H4 (cell line): Measurements from ENCODE around the gene IDH3A. TPM values are rescaled to one million over a fixed set of nuclear protein-coding genes. Genes with fewer than 3 reads are reported as not detected.

ENCODE experiments used
- DNase-seq: peaks from one replicate; pipeline ENCODE4 v3.0.0-alpha.2; 2015; ENCODE audit warnings: low spot score
- total RNA-seq: library from RNA; depleted of rRNA; stranded (reverse); fragments of >200 nt; shearing (Covaris generic); gene quantifications from 2 replicates; pipeline ENCODE4 v1.2.3, GENCODE V29; 2014

IDH3A gene
- total RNA-seq, 1 experiment from 2014 or later: 101 TPM

DNA sequence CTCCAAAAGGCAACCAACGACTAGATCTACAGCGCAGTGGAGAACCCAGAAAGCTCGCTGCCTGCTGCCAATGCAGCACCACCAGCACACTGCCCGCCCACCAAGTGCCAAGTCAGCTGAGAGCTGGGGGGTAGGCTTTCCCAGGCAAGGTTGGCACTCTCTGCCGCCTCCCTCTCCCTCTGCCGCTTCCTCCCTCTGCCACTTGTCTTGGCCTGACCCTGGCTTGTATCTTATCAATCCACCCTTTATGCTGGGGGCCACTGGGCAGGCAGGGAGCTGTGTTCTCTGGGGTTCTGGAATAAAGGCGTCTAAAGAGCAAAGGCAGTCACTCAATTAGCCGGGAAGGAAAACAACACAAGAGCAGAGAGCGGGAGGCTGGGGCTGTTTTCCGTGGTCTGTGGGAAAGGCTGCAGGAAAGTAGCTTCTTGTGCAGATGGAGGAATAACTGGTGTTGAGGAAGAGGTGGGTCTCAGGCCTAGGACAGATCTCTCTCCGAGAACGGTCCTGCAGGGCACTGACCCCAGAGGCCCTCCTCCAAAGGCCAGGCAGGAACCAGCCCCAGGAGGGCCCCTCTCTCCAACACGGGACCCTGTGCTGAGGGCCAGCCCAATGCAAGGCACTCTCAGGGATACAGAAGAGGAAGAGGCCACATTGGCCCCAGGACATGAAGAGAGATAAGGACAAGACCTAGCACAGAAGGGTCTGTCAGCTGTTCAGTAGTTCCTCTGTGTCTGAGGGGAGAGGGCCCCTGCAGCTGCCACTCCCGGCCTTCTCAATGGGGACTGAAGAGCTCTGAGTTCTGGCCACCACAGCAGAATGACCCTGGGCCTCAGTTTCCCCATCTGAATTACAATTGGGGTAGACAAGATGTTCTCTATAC is 54.4 kb downstream of the IDH3A start:
- DNase-seq: no peak

DNA sequence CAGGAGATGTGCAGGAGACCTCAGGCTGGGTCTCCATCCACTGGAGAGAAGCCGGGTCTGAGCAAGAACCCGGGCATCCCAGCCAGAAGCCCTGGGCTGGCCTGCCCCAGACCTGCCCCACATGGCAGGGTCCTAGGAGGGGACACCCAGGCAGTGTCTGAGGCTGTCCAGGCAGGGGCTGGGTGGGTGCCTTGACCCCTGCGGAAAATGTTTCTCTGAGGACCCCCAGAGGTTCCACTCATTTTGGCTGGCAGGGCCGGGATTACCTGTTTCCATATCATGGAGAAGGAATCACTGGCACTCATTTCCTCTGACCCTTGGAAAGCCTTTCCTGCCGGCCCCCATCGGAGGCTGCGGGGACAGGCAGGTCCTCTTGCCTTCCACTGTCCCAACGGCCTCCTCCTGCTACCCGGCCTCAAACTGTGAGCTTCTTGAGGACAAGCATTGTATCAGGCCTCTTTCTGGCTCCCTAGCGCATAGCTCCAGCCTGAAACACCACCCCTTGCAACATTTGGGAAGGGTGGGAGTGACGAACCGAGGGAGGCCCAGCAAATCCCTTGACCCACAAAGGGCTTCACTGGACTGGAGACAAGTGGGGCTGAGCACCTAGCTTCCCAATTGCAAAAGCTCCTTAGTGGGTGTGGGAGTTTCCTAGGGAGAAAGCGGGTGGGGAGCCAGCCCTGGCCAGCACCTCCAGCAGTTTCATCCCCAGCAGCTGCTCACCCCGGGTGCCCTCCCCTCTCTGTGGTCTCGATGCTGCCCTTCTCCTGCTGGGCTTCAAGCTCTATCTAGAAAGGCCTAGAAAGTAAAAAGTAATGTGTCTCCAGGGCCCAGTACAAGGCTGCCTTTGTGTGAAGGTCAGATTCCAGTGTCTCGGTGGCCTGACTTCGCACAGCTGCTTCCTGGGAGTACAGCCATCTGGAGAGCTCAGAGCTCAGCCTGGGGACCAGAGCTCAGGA is 55.5 kb downstream of the IDH3A start:
- DNase-seq: no peak

DNA sequence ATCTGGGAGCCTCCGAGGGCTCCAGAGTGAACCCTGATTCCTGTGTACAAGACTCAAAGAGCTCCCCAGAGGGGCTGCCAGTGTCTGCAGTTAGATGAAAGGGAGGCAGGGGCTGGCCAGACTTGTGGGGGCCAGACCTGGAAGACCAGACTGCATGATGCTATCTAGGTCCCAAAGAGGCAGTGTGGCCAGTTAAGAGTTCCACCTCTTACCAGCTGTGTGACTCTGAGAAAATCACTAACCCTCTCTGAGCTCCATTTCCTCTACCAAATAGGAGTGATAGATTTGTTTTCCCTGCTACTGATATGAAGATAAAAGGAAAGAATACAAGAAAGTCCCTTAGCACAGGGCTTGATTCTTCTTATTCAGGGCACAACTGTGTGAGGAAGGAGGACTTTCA is 56.2 kb downstream of the IDH3A start:
- no peak for DNase-seq

DNA sequence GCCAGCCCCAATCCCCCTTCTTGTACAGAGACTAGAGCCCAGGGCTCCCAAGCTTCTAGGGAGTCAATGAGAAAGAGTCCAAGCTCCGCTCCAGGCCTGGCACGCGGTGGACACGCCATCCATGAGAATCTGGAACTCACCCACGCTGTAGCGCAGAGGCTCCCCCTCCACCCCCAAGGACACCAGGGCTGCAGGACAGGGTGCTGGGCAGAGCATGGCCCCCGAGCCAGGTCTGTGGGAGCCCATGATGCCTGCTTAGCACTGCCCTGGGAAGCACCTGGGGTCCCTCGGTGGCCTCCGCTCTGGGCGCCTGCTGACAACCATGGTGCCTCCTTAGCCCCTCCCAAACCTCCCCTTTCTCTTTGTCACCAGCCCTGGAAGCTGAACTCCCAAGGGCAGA is 56.7 kb downstream of the IDH3A start:
- DNase-seq: no peak

DNA sequence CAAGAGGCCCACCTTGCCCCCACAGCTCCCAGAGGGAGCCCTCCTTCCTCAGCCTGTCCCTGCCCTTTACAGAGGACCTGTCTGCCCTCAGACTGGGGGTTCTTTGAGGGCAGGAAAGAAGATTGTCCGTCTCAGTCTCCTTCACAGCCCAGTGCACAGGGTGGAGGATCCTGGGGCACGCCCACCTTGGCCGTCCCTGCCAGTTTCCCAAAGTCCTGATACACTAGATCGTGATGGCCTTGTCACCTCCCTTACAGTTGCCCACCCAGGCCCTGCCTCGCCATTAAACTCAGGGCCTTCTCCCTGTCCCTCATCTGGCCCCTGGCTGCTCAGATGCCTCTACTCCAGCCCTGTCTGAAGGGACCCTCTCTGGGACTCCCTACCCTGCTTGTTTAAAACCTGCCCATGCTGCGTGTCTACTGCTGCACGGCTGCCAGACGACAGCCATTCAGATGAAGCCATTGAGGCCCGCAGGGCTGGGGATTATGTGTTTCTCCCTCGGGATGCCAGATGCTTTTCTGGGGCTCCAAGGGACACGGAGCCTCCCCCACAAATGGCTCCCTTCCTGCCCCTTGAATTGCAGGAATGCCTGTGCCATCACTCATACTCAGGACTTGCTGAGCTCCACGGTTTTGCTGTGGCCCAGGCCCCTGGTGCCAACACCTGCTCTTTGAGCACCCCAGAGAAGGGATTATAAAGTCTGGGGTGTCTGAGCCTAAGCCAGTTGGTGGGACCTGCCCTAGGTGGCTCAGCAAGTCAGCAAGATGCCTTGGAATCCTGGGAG is 57.4 kb downstream of the IDH3A start:
- no peak for DNase-seq

- no peak for DNase-seq
These were observed 57.9 kb downstream of the IDH3A start for GRCh38 chr15:78207110-78207458.

DNA sequence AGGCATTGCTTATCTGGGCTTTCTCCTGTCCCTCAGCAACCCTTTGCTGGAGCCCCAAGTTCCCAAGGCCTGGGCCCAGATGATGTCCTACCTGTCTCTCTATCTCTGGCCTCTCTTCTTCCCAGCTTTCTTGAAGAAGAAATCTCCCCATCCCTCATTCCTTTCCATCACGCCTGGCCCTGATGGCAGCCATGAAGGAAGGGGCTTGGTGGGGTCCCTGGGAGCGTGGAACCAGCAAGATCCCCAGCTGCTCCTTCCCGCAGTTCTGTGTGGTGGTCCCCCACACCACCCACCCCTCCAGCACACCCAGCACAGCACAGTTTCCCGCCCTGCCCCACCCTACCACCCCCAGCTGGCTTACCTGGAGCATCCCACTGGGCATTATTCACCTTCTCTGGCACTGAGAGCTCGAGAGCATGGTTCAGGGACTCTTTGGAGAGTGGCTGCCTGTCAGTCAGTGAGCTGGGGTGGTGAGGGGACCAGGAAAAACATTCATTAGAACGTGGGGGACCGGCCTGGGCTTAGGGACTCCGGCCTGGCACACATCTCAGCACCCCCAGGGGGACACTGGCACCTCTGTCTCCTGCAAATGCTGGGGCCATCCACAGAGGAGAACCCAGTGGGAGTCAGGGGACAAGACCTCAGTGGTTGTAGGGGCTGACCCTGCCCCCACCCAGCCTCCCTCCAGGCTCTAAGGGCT is 58.6 kb downstream of the IDH3A start:
- DNase-seq: no peak

DNA sequence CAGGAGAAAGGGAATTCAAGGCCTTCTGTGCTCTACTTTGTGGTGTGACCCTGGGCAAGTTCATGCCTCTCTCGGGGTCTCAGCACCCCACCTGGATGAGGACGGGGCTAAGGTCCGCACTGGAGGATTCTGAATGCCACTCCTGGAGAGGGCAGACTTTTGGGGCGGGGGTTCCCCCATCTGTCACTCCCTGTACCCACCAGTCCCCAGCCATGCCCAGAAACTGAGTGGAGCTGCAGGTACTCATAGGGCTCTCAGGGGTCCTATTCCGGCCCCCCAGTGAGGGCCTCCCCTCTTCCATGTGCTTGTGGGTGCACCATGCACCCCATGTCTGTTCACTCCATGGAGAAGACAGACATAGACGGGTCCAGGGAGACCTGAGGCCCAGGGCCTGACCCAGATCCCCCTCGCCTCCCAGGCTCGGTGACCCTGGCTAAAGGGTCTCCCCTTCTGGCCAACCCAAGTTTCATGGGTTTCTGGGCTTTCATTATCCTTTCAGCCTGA is 59.2 kb downstream of the IDH3A start:
- no peak for DNase-seq

GRCh38 chr15:78208887-78209645 is 59.9 kb downstream of the IDH3A start:
- no peak for DNase-seq

GRCh38 chr15:78209646-78210348 is 60.6 kb downstream of the IDH3A start:
- DNase-seq: peak; percentile 35

GRCh38 chr15:78210349-78210717 is 61.2 kb downstream of the IDH3A start:
- DNase-seq: no peak

GRCh38 chr15:78211189-78211921 is 62.2 kb downstream of the IDH3A start:
- no peak for DNase-seq

DNA sequence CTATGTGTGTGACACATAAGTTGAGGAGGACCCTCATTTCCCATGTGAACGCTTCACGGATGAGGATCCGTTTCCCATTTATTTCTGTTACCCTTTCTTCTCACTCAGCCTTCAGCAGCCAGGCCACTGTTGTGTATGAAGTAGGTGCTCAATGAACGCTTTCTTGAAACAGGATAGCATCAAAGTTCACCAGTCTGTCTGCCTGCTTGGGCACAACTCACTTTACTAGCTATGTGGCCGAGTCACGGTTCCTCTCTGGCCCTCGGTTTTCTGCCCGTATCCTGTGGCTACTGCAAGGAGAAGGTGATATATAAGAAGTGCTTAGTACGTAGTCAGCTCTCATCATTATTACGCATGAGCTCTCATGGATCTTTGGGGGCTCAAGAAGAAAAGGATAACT is 62.8 kb downstream of the IDH3A start:
- no peak for DNase-seq

GRCh38 chr15:78212546-78213424 is 63.6 kb downstream of the IDH3A start:
- peak; percentile 94 for DNase-seq

DNA sequence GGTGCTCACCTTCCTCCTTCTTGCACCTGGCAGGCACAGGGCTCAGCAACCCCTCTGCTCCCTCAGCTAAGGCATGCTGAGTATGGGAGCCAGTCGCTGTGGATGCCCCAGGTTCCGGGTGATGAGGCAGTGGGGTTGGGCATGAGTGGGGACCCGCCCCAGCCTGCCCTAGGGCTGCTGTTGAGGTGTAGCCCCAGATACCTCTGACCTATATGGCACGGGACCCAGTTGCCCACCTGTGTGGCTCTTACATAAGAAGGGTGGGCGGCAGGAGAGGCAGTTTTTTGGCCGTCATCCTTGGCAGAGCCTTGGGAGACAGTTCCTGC is 64.2 kb downstream of the IDH3A start:
- no peak for DNase-seq

- DNase-seq: no peak
These were observed 64.8 kb downstream of the IDH3A start for GRCh38 chr15:78213956-78214355.

GRCh38 chr15:78216276-78217104 is 67.3 kb downstream of the IDH3A start:
- peak; percentile 97 for DNase-seq
